GM12874 (cell line): ENCODE data around the gene ELMO3.

Experiments used
- TF ChIP-seq, protein P1 (sequence below): IDR thresholded peaks from 2 replicates; pipeline ENCODE4 v1.5.1; 2011; ENCODE audit warnings: low read depth, mild to moderate bottlenecking, control low read depth, low read length, moderate library complexity; ENCODE audit not compliant: insufficient read depth

The ELMO3 gene

GRCh38 chr16:67186550-67186950 is 12.4 kb upstream of the ELMO3 start:
- TF ChIP-seq, protein P1, sequence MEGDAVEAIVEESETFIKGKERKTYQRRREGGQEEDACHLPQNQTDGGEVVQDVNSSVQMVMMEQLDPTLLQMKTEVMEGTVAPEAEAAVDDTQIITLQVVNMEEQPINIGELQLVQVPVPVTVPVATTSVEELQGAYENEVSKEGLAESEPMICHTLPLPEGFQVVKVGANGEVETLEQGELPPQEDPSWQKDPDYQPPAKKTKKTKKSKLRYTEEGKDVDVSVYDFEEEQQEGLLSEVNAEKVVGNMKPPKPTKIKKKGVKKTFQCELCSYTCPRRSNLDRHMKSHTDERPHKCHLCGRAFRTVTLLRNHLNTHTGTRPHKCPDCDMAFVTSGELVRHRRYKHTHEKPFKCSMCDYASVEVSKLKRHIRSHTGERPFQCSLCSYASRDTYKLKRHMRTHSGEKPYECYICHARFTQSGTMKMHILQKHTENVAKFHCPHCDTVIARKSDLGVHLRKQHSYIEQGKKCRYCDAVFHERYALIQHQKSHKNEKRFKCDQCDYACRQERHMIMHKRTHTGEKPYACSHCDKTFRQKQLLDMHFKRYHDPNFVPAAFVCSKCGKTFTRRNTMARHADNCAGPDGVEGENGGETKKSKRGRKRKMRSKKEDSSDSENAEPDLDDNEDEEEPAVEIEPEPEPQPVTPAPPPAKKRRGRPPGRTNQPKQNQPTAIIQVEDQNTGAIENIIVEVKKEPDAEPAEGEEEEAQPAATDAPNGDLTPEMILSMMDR = no peak

- TF ChIP-seq, protein P1 = no peak
Observed at GRCh38 chr16:67187175-67187890, 11.6 kb upstream of the ELMO3 start.

DNA sequence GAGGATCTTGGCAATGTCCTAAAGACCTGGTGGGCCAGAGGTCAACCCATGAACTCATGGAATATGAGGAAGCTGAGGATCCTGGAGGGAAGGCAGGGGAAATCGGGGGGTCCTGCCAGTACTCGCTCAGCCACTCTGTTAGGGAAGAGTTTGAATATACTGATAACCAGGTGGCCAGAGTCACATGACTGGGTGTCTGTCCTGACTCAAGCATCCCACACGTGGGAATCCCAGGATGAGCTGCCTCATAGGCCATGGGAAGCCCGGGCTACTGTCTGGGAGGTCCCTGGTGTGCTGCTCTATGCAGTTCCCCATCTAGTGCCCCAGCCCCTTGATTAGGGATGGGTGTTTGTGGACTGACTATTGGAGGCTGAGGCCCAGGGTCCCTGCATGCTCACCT is 10.6 kb upstream of the ELMO3 start:
- TF ChIP-seq, protein P1 = no peak

DNA sequence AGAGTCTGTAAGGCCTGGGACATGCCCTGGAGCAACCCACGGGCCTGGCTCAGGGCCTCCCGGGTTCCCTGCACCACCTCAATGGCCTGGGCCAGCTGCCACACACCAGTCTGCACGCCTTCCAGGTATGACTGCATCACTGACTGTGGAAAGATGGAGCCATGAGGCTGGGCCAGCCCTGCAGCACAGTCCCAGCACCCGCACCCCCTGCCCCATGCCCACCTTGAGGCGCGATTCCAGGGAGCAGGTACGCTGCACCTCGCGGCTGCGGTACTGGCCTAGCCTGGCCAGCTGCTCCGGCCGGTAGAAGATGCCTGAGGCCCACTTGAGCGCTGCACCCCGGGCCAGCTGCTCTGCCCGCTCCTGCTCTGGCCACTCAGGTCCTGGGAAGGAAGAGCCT is 10.1 kb upstream of the ELMO3 start:
- TF ChIP-seq, protein P1 = no peak

DNA sequence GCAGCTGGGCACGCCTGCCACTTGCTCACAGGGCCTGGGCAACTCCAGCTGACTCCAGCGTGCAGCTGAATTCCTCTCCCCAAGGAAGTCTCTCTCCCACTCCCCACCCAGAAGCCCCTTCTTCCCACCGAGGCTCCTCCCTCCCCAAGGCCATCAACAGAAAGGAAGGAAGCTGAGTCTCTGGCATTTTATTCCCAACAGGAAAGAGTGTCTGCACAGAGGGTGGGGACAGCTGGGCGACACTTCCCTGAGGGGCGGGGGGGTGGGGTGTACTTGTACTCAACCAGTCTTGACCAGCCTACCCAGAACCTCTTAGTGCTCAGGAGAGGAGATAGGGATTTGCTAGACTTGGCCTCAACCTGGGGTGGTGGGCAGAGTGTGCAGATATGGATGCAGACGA is 8.9 kb upstream of the ELMO3 start, which contains the start of gene EXOC3L1:
EXOC3L1 (minus strand) TSS at position 96 of the 400 bp plus-strand sequence. CDS start 460 bp downstream, outside the sequence.
- TF ChIP-seq, protein P1 = no peak

DNA sequence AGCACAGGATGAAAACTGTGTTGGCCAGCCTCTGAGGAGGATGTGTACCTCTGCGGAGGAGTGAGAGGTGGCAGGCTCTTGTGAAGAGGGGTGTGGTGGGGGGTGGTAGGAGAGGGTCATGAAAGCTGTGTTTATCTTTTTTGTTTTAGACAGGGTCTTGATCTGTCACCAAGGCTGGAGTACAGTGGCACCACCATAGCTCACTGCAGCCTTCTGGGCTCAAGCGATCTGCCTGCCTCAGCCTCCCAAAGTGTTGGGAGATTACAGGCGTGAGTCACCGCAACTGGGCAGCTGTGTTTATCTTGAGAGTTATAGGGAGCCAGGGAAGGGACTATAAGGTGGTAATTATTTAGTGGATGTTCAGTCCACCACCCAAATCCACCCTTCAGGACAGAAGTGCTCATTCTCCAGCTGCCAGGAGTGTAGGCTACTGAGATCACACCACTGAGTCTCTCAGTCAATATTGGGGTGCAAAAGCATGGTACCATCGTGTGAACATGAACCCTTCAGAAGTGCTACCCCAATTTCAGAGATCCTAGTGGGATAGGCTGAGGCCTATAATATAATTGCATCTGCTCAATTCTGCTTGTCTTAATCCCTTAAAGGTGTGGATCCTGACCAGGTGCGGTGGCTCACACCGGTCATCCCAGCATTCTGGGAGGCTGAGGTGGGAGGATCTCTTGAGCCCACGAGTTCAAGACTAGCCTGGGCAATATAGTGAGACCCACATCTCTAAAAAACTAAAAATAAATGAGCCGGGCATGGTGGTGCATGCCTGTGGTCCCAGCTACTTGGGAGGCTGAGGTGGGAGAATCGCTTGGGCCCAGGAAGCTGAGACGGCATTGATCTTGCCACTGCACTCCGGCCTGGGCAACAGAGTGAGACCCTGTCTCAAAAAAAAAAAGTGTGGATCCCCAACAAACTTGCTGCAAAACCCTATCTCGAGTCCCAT is 8.2 kb upstream of the ELMO3 start:
- TF ChIP-seq, protein P1 = no peak

GRCh38 chr16:67191411-67191994 is 7.4 kb upstream of the ELMO3 start:
- TF ChIP-seq, protein P1 = no peak
